A673 (cell line): Measurements from ENCODE around the gene DNAH1. TPM values are rescaled to one million over a fixed set of nuclear protein-coding genes. Genes with fewer than 3 reads are reported as not detected.

Source experiments
- BruUV-seq: library from RNA; stranded (reverse); fragments of 400-500 nt; replicated peaks from 2 replicates; lab custom pipeline; 2021; lab: Mats Ljungman, UMichigan
- CTCF ChIA-PET: fragments of 300-600 bp; sonication (Branson Sonifier 250); formaldehyde crosslinking; loops from one replicate; lab custom pipeline; 2022; ENCODE audit warnings: antibody characterized with exemption; lab: Charles Lee
- POLR2A ChIA-PET: fragments of 300-600 bp; sonication (Branson Sonifier 250); formaldehyde crosslinking; loops from one replicate; lab custom pipeline; 2022; ENCODE audit warnings: antibody characterized with exemption; ENCODE audit not compliant: low non-redundant PET; lab: Charles Lee
- DNase-seq: peaks from one replicate; pipeline ENCODE4 v3.0.0-alpha.2; 2015; ENCODE audit warnings: low spot score
- H3K27ac ChIP-seq: fragments of 200-600 bp; sonication (generic); 2 replicates; pipeline ENCODE4 v1.5.1; 2016; ENCODE audit warnings: mixed run types, low read depth, mild to moderate bottlenecking, mixed read lengths, antibody characterized with exemption, low read length; ENCODE audit not compliant: poor library complexity, severe bottlenecking
- H3K27me3 ChIP-seq: fragments of 200-600 bp; sonication (generic); replicated peaks from 2 replicates; pipeline ENCODE4 v1.6.1; 2017; ENCODE audit warnings: mixed run types, low read depth, mild to moderate bottlenecking, mixed read lengths, antibody characterized with exemption, low read length; ENCODE audit not compliant: insufficient read depth, poor library complexity
- H3K36me3 ChIP-seq: fragments of 200-600 bp; sonication (generic); 2 replicates; pipeline ENCODE4 v1.6.1; 2016; ENCODE audit warnings: mixed run types, mild to moderate bottlenecking, mixed read lengths, antibody characterized with exemption, low read length; ENCODE audit not compliant: insufficient read depth, poor library complexity, severe bottlenecking
- H3K4me1 ChIP-seq: fragments of 200-600 bp; sonication (generic); 2 replicates; pipeline ENCODE4 v1.6.1; 2017; ENCODE audit warnings: mixed run types, mild to moderate bottlenecking, mixed read lengths, antibody characterized with exemption, low read length; ENCODE audit not compliant: insufficient read depth, poor library complexity, severe bottlenecking
- H3K4me3 ChIP-seq: fragments of 200-600 bp; sonication (generic); 2 replicates; pipeline ENCODE4 v1.5.1; 2016; ENCODE audit warnings: low read depth, mixed run types, mild to moderate bottlenecking, mixed read lengths, low read length; ENCODE audit not compliant: poor library complexity, severe bottlenecking
- H3K9me3 ChIP-seq: fragments of 200-600 bp; sonication (generic); 2 replicates; pipeline ENCODE4 v1.6.1; 2016; ENCODE audit warnings: mixed run types, low read depth, mild to moderate bottlenecking, mixed read lengths, antibody characterized with exemption, low read length; ENCODE audit not compliant: poor library complexity, severe bottlenecking
- CTCF ChIP-seq: fragments of 300-800, 200-600 bp; sonication (generic); conservative IDR thresholded peaks from 2 replicates; pipeline ENCODE4 v1.5.1; 2017; ENCODE audit warnings: low read depth, mild to moderate bottlenecking, antibody characterized with exemption, low read length, moderate library complexity, mixed read lengths
- EZH2 ChIP-seq: fragments of 200-600 bp; sonication (generic); IDR thresholded peaks from 2 replicates; pipeline ENCODE4 v1.6.1; 2017; ENCODE audit warnings: borderline replicate concordance, low read depth, mild to moderate bottlenecking, mixed read lengths, antibody characterized with exemption, low read length; ENCODE audit not compliant: poor library complexity, severe bottlenecking
- intact Hi-C: fragments of 100-400 bp; cut with micrococcal nuclease; formaldehyde crosslinking; loops from one replicate; pipeline ENCODE4 v1.10.0; 2022; ENCODE audit not compliant: unreplicated experiment
- microRNA-seq: library from miRNA; unstranded; fragments of <30 nt; microRNA quantifications from one replicate; pipeline ENCODE4 v1.2.0, GENCODE V29; 2021
- total RNA-seq: library from RNA; stranded (reverse); gene quantifications from 2 replicates; pipeline ENCODE4 v1.2.3, GENCODE V29; 2021

Gene DNAH1
- total RNA-seq, 1 experiment from 2014 or later, result 1.3 TPM

- TF ChIP-seq CTCF (peak; percentile 78), EZH2 (no peak)
- peak; percentile 63 for DNase-seq
- intact Hi-C loops, result loop anchor here (5.0 kb wide), 1 partner anchor 225 kb away; no protein-coding TSS in a partner anchor
- Histone ChIP-seq H3K4me1 (no peaks in the 10 kb centered on the region), H3K36me3 (no peaks in the 10 kb centered on the region), H3K9me3 (no peaks in the 10 kb centered on the region), H3K27me3 (no peaks in the 10 kb centered on the region), H3K27ac (no peak overlapping the region), H3K4me3 (no peak overlapping the region)
- ChIA-PET CTCF (no interaction called here), POLR2A (no interaction called here)
- no TSS peak for BruUV-seq
Observed at GRCh38 chr3:52446631-52447511, 130.8 kb downstream of the DNAH1 start.

- TF ChIP-seq EZH2 (no peak), CTCF (no peak)
- Histone ChIP-seq H3K9me3 (no peaks in the 10 kb centered on the region), H3K4me1 (no peaks in the 10 kb centered on the region), H3K36me3 (no peaks in the 10 kb centered on the region), H3K4me3 (no peak overlapping the region), H3K27ac (no peak overlapping the region), H3K27me3 (no peaks in the 10 kb centered on the region)
- POLR2A ChIA-PET, result no interaction called here
- no TSS peak for BruUV-seq
- CTCF ChIA-PET, result interaction anchor here (0.6 to 0.7 kb wide), 2 partner anchors 8 to 36 kb away, joined by 3 to 5 read pairs; partner anchors contain the start of gene NISCH
- intact Hi-C loops, result loop anchor here (5.0 kb wide), 1 partner anchor 225 kb away; no protein-coding TSS in a partner anchor
- DNase-seq, result no peak
Observed at GRCh38 chr3:52447512-52448355, 131.6 kb downstream of the DNAH1 start.

Small RNA genes lying within 50 kb of the gene (microRNA-seq; reads per million reads assigned to microRNA genes)
- gene MIR135A1, result not detected
- gene MIRLET7G, result 41,353 reads per million, percentile 99 among the genes with 10 or more reads in this experiment

Other genes with a start within 250 kb of the DNAH1 start
- gene POC1A, start 161.9 kb upstream of the DNAH1 start, total RNA-seq, result 16.1 and 17.8 TPM in 2 replicates
- 52.2 and 58.6 TPM in 2 replicates for gene ALAS1, start 118.2 kb upstream of the DNAH1 start, total RNA-seq
- not detected in 2 replicates for gene TLR9, start 90.7 kb upstream of the DNAH1 start, total RNA-seq
- gene TWF2, start 77.2 kb upstream of the DNAH1 start, total RNA-seq, result 18.3 and 21.0 TPM in 2 replicates
- 3.6 and 5.8 TPM in 2 replicates for gene PPM1M, start 70.6 kb upstream of the DNAH1 start, total RNA-seq
- 50.1 and 54.3 TPM in 2 replicates for gene WDR82, start 37.7 kb upstream of the DNAH1 start, total RNA-seq
- gene GLYCTK, start 28.5 kb upstream of the DNAH1 start, total RNA-seq, result 4.3 and 5.1 TPM in 2 replicates
- gene BAP1, start 93.7 kb downstream of the DNAH1 start, total RNA-seq, result 49.5 and 53.1 TPM in 2 replicates
- 2.9 and 4.5 TPM in 2 replicates for gene PHF7, start 94.3 kb downstream of the DNAH1 start, total RNA-seq
- gene SEMA3G, start 128.8 kb downstream of the DNAH1 start, total RNA-seq, result 0.07 TPM in 1 of 2 replicates, not detected in the other
- not detected in 2 replicates for gene TNNC1, start 137.7 kb downstream of the DNAH1 start, total RNA-seq
- 46.9 and 48.6 TPM in 2 replicates for gene NISCH, start 139.3 kb downstream of the DNAH1 start, total RNA-seq
- gene STAB1, start 179.0 kb downstream of the DNAH1 start, total RNA-seq, result 0.41 TPM in 1 of 2 replicates, not detected in the other
- 108 and 147 TPM in 2 replicates for gene NT5DC2, start 217.5 kb downstream of the DNAH1 start, total RNA-seq
- 10.3 and 14.4 TPM in 2 replicates for gene UQCC5, start 220.3 kb downstream of the DNAH1 start, total RNA-seq